HG03342 (cell line): ENCODE results near the gene ZNF500.

Experiments used
- ATAC-seq: cut with Tn5 transposase; IDR thresholded peaks from one replicate; pipeline ENCODE4 v1.9.1; 2021; ENCODE audit warnings: mild to moderate bottlenecking, moderate library complexity; ENCODE audit not compliant: unreplicated experiment

The ZNF500 gene

DNA sequence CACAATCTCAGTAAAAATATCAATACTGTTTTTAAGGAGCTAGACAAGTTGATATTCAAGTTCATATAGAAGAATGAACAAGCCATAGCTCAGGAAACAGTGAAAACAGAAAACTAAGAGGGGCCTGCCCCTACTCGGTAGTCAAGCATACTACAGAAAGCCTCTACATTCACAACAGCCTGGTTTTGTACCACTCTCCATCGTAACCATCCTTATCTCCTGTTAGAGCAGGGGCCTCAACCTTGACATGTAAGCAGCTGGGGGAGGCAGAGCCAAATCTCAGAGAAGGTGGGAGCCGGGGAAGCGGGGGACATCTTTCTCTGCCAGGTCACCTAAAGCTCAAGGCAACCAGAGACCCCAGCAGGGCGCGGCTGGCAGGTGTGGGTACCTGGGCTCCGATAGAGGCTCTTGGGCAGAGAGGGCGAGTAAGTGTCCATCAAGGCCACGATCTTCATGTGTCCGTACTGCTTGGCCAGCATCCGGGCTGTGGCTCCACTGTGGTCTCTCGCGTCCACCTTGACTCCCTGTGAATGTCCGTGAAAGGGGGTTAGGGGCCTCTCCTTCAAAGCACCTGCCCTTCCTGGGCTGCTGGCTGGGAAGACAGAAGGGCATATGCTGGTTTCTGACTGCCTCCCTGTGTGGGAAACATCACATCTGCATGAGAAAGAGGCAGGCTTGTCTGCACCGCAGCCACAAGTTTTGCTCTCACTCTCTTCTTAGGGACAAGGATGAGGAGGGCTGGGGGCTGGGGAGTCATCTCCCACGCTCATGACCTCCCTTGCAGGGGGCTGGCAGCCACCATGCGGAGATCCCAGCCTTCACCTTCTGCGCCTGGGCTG lies 53.1 kb downstream of the ZNF500 start:
- no peak for ATAC-seq

DNA sequence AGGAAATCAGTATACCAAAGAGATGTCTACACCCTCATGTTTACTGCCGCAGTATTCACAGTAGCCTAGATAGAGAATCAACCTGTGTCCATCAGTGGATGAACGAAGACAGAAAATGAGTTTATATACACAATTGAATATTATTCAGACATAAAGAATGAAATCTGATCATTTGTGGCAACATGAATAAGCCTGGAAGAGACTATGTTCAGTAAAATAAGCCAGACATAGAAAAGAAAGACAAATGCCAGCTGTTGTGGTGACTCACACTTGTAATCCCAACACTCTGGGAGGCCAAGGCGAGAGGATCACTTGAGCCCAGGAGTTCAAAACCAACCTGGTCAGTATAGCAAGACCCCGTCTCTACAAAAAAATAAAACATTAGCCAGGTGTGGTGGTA lies 57.5 kb downstream of the ZNF500 start:
- no peak for ATAC-seq

DNA sequence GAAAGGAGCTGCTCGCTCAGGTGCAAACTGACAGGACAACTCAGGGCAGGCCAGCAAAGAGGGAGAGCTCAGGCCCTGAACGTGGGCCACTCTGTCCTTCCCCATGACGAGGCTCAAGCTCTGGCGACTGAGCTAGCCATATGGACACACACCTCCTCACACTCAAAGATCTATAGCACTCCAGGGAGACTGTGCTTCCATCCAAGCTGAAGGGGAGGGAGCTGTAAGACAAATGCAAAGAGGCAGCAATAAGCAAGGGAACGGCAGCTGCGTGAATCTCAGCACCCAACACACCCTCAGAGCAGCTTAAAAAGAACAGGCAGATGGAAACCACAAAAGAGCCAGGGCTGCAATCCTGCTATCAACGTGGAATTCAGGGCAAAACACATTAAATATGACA lies 60.1 kb downstream of the ZNF500 start:
- no peak for ATAC-seq

DNA sequence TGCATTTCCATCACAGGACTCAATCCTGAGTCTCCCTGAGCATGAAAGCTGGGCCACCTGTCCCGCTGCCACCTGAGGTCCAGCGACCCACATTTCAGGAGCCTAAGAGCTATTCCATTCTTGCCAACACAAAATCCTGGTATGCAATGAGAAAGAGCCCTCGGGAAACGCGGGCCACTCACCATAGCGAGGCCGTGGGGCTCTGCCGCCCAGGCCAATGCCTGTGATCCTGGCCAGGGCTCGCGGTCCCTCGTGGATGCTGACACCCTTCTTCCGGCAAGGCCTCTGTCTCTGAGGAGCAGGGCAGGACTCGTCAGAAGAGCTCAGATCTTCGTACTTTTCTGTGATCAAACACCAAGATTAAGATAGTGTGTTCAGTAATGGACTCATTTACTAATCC lies 62.0 kb downstream of the ZNF500 start:
- ATAC-seq: no peak

DNA sequence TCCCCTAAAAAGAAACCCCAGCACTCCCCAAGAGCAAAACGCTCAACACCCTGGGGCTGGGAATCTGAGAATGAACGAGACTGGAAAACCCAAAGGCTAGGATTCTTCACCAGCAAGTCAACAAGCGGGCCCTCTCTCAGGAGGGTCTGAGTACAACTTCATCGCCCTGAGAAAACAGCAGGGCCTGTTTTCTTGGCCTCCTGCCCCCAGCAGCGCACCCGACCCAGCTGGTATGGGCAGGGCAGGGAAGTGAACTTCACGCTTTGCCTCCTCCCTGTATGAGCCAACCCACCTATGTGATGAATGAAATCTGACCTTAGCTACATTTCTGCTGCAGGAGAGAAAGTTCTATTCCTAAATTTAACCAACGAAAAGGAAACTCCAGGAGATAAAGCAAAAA lies 62.5 kb downstream of the ZNF500 start:
- no peak for ATAC-seq

DNA sequence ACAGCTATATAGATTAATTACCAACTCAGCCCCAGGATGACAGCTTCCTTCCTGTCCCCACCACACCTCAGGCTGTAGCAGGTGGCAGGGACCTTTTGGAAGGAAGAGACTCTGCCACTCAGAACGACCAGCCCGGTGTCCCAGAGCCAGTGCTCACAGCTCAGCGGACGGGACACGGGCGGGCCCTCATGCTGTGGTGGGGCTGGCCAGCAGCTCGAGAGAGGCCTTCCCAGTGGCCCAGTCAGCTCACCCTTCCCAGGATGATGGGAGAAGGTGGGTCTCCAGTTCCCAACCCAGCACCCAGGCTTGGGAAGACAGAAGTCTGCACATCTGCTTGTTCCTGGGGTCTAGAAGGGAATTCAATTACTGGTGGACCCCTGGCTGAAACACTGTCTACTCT lies 63.1 kb downstream of the ZNF500 start:
- ATAC-seq: no peak

DNA sequence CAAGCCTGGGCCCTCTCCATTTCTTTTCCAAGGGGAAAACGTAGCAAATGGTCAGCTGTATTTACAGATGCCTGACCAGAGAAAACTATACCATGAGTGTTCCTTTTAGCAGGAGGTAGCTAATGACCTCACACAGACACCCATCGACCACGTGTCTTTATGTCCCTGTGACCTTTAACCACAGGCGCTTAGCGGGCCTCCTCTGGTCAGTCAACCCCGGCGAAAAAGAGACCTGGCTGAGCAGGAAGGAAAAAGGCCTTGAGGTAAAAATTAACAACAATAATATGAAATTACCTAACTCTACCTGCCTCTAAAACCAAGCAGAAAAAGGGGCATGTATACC lies 64.5 kb downstream of the ZNF500 start:
- ATAC-seq: no peak

DNA sequence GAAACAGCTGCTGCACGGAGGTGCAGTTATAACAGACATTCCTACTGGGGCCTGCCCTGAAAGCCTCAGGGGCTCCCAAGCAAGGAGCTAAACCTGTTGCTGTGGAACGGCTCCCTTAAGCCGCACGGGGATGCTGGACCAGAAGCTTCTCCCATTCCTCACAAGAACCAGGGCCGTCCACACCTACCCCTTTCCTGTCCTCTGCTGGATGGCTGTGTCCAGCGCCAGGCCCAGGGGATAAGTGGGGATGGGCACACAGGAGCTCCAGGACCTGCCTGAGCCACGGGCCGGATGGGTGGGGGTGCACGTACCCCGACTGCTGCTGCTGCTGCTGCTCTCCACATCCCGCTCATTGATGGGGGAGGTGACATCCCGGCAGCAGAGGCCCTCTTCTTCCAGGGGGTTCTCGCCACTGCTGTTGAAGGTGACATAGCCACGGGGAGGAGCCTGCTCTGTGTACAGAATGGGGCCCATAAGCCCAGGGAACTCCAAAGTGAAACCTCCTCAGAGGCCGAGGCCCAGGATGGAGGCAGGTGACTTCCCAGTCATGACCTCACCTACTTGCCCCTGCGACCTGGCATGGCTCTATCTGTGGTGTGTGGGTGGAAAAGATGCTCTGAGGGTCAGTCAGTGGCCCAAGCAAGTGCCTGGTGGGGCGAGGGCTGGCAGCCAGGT lies 65.0 kb downstream of the ZNF500 start:
- ATAC-seq: no peak

DNA sequence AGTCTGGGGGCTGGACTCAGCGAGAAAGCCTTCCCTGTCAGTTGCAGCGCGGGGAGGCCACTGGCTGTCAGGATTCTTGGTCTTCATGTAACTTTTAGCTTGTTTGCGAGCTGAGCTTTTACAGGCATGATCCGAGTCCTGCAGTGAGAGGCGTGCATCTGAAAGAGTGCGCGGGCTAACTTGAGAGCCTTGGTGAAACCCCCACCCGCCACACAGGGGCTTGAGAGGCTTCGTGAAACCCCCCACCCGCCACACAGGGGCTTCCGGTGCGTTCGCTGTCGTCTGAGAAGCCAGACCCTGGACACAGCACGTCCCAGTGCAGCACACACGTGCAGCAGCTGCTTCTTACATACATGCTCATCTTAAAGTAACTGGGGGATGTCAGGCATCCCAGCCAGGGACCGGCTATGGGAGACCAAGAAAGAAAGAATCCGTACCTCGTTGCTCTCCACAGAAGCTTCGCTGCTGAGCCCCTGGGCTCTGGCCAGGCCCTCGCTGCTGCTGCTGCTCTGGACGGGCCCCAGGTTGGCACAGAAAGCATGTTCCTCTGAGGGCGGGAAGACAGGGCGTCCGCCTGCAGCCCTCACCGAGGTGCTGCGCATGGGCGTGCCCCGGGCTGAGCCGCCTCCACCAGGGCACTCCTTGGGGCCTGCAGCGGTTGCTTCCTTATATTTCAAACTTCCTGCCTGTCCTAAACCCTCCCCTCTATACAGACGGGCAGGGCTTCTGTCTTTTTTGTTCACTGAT lies 65.8 kb downstream of the ZNF500 start:
- no peak for ATAC-seq

DNA sequence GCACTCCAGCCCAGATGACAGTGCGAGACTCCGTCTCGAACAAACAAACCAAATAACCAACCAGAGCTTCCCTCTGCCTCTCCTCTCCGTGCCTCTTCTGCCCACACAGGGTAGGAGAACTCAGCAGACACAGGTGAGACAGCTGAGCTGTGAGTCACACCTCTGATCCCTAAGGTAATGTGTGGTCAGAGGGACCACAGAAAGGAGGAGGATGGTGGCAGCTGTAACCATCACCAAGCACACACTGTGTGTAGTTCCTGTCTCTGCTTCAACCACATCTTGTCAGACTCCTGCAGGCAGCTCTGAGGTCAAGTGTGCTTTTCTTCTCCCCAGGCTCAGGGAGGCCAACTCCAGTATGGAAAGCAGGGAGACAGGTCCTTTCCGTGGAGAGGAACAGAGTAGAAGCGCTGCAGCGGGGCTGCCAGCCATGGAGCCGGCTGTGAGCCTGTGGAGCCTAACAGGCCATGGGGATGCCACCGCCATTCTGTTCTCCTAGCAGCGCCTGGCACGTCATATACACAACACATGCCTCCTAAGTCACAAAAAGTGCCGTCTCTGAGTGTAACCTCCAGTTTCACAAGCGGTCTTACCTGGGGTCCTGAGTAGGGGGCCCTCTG lies 66.5 kb downstream of the ZNF500 start:
- ATAC-seq: no peak

DNA sequence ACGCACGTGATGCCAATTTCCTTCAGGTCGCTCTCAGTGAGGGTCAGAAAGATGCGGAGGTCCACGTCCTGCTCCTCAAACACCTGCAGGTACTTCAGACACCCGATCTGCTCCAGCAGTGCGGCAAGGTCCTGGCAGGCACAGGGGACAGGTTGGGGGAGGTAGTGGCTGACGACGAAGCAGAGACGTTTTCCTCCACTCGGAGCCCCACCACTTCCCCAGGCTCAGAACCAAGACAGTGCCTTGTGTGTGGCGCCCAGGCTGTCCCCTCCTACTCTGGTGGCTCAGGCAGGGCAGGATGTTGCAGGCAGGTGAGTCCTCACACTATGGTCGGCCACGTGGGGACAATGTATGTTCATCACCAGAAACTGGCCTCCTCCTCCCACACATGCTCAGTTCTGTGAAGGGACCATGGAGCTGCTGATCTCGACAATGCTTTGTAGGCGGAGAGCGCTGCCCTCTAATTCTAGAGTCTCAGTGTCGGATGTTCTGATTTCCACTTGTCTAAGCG lies 67.9 kb downstream of the ZNF500 start:
- no peak for ATAC-seq

DNA sequence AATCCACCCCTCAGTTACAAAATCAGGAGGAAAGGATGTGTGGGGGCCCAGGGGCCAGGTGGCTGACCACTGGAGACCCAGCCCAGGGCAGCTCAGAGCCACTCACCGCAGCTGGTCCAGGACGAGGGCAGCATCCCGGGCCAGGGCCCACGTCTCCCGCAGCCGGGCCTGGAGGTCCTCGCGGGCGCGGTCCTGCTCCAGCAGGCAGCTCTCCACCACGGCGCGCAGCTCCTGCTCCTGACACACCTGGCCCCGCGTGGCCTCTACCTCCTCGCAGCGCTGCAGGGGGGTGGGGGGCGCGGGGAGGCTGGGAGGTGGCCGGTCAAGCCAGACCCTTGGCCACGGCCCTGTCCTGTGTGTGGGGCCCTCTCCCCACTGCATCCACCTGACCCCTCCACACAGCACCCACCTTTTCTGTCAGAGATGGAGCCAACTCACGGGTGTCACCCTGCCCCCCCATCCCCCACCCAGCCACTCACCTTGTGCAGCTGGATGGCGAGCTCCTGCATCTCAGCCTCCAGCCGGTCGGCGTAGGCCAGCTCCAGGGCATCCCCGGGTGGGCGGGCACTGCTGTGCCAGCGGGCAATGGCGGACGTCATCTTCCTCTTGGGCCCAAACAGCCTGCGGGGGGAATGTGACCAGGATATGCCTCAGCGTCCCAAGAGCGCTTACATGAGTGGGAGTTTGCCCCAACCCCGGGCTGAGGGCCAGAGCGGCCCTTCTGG lies 68.5 kb downstream of the ZNF500 start:
- ATAC-seq: no peak
